Caco-2 (cell line): ENCODE data around the gene WLS. TPM values are rescaled to one million over a fixed set of nuclear protein-coding genes. Genes with fewer than 3 reads are reported as not detected.

Source experiments
- BruUV-seq: library from RNA; stranded (reverse); fragments of 400-500 nt; replicated peaks from 2 replicates; lab custom pipeline; 2021; lab: Mats Ljungman, UMichigan
- CTCF ChIA-PET: fragments of 300-600 bp; sonication (Branson Sonifier 250); formaldehyde crosslinking; loops from one replicate; lab custom pipeline; 2022; ENCODE audit warnings: antibody characterized with exemption; lab: Charles Lee
- POLR2A ChIA-PET: fragments of 300-600 bp; sonication (Branson Sonifier 250); formaldehyde crosslinking; loops from one replicate; lab custom pipeline; 2022; ENCODE audit warnings: antibody characterized with exemption; lab: Charles Lee
- DNase-seq, 2 experiments: peaks; one replicate each; pipeline versions ENCODE4 v3.0.0 to v3.0.0-alpha.2; 2020 to 2022
- H3K27me3 ChIP-seq: replicated peaks from 2 replicates; pipeline ENCODE4 v1.6.0; 2011; ENCODE audit warnings: low read length; ENCODE audit not compliant: control insufficient read depth, insufficient read depth
- H3K36me3 ChIP-seq: 2 replicates; pipeline ENCODE4 v1.5.1; 2011; ENCODE audit warnings: low read length; ENCODE audit not compliant: control insufficient read depth, insufficient read depth
- H3K4me1 ChIP-seq: fragments of 250-450 bp; sonication (Bioruptor Pico); 2 replicates; pipeline ENCODE4 v1.5.1; 2020; ENCODE audit warnings: mild to moderate bottlenecking
- H3K4me3 ChIP-seq: 2 replicates; pipeline ENCODE4 v1.5.1; 2011; ENCODE audit warnings: low read depth, mild to moderate bottlenecking, control low read depth, low read length
- H3K9me3 ChIP-seq: fragments of 250-450 bp; sonication (Bioruptor Pico); 2 replicates; pipeline ENCODE4 v1.5.1; 2020; ENCODE audit warnings: mild to moderate bottlenecking, moderate library complexity
- H3K27ac Mint-ChIP-seq: one replicate; pipeline ENCODE4 v1.8.0; 2022; ENCODE audit warnings: mixed read lengths; ENCODE audit not compliant: unreplicated experiment
- H3K27me3 Mint-ChIP-seq: one replicate; pipeline ENCODE4 v1.8.0; 2022; ENCODE audit warnings: mixed read lengths; ENCODE audit not compliant: insufficient read depth, unreplicated experiment
- H3K36me3 Mint-ChIP-seq: one replicate; pipeline ENCODE4 v1.8.0; 2022; ENCODE audit warnings: mild to moderate bottlenecking, mixed read lengths; ENCODE audit not compliant: insufficient read depth, unreplicated experiment
- H3K4me1 Mint-ChIP-seq: one replicate; pipeline ENCODE4 v1.8.0; 2022; ENCODE audit warnings: low read depth, mixed read lengths; ENCODE audit not compliant: unreplicated experiment
- H3K4me3 Mint-ChIP-seq: one replicate; pipeline ENCODE4 v1.8.0; 2022; ENCODE audit warnings: mild to moderate bottlenecking, moderate library complexity, mixed read lengths; ENCODE audit not compliant: unreplicated experiment
- H3K9me3 Mint-ChIP-seq: one replicate; pipeline ENCODE4 v1.8.0; 2022; ENCODE audit warnings: mixed read lengths; ENCODE audit not compliant: unreplicated experiment
- CTCF ChIP-seq, 2 experiments: fragments of 200-600 bp in 1 of 2; IDR thresholded peaks; 1 replicate in 1 of 2; 2 replicates in 1 of 2; pipeline versions ENCODE4 v1.5.1 to v1.8.0; 2011 to 2022; ENCODE audit warnings: antibody characterized with exemption in 1 of 2, control low read depth in 1 of 2, inconsistent platforms in 1 of 2, low read depth in 1 of 2, low read length in 1 of 2, mild to moderate bottlenecking in 1 of 2, moderate library complexity in 1 of 2; ENCODE audit not compliant: insufficient read depth in 1 of 2, severe bottlenecking in 1 of 2, unreplicated experiment in 1 of 2
- intact Hi-C: fragments of 100-400 bp; cut with micrococcal nuclease; formaldehyde crosslinking; loops from one replicate; pipeline ENCODE4 v1.10.0; 2022; ENCODE audit not compliant: unreplicated experiment
- total RNA-seq: library from RNA; stranded (reverse); gene quantifications from 2 replicates; pipeline ENCODE4 v1.2.3, GENCODE V29; 2022

WLS gene
- total RNA-seq, 1 experiment from 2014 or later: 72.3 TPM

GRCh38 chr1:68128820-68129219 lies 103.5 kb downstream of the WLS start:
- POLR2A ChIA-PET: no interaction called here
- peaks cover 20% of the 10 kb centered on the region for H3K36me3 Mint-ChIP-seq
- no peaks in the 10 kb centered on the region for H3K27me3 Mint-ChIP-seq
- peaks cover 14% of the 10 kb centered on the region for H3K4me1 Mint-ChIP-seq
- no TSS peak for BruUV-seq
- Histone ChIP-seq H3K36me3 (no peaks in the 10 kb centered on the region), H3K4me3 (no peak overlapping the region), H3K27me3 (no peaks in the 10 kb centered on the region), H3K9me3 (no peaks in the 10 kb centered on the region), H3K4me1 (peaks cover 10% of the 10 kb centered on the region)
- intact Hi-C loops: loop anchor here (2.0 to 10.0 kb wide), 2 partner anchors 16 to 66 kb away; no protein-coding TSS in a partner anchor
- no peak for TF ChIP-seq CTCF (IDR thresholded peaks at IDR 0.05; ENCODE audit: insufficient read depth in 1 of 2, low read depth in 1 of 2, low read length in 1 of 2, severe bottlenecking in 1 of 2, unreplicated experiment in 1 of 2)
- DNase-seq: no peak
- no peaks in the 10 kb centered on the region for H3K9me3 Mint-ChIP-seq
- CTCF ChIA-PET: interaction anchor here (1.0 kb wide), 1 partner anchor 192 kb away, joined by 3 read pairs; no protein-coding TSS in a partner anchor
- no peak overlapping the region for H3K27ac Mint-ChIP-seq
- H3K4me3 Mint-ChIP-seq: no peak overlapping the region

GRCh38 chr1:68128157-68128556 lies 104.2 kb downstream of the WLS start:
- Mint-ChIP-seq H3K27me3 (no peaks in the 10 kb centered on the region), H3K4me1 (peaks cover 14% of the 10 kb centered on the region), H3K4me3 (no peak overlapping the region), H3K36me3 (peaks cover 18% of the 10 kb centered on the region), H3K27ac (no peak overlapping the region), H3K9me3 (no peaks in the 10 kb centered on the region)
- BruUV-seq: no TSS peak
- Histone ChIP-seq H3K9me3 (no peaks in the 10 kb centered on the region), H3K4me3 (no peak overlapping the region), H3K4me1 (peaks cover 10% of the 10 kb centered on the region), H3K27me3 (no peaks in the 10 kb centered on the region), H3K36me3 (no peaks in the 10 kb centered on the region)
- no peak for TF ChIP-seq CTCF (IDR thresholded peaks at IDR 0.05; ENCODE audit: insufficient read depth in 1 of 2, low read depth in 1 of 2, low read length in 1 of 2, severe bottlenecking in 1 of 2, unreplicated experiment in 1 of 2)
- DNase-seq: peak in 1 of 2 experiments; percentile 48
- intact Hi-C loops: loop anchor here (2.0 to 10.0 kb wide), 2 partner anchors 17 to 67 kb away; no protein-coding TSS in a partner anchor
- POLR2A ChIA-PET: no interaction called here
- CTCF ChIA-PET: interaction anchor here (1.0 kb wide), 1 partner anchor 193 kb away, joined by 3 read pairs; no protein-coding TSS in a partner anchor

DNA sequence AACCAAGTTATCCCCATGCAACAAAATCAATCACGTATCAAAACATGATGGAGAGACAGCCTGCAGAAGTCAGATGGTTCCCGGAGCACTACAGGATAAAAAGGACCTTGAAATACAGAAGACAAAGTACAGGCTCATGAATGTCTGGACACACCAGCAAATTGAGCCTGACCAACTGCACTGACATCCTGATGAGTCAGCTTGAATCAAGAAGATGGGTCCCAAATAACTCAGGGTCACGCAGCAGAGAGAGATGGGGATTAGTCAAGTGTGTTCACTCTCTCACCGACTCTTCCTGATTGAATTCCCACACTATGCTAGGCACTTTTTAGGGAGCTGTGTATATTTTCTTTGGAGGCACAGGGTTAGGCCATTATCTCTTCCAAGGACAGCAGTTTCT lies 110.8 kb downstream of the WLS start:
- POLR2A ChIA-PET: no interaction called here
- intact Hi-C loops: loop anchor here (5.0 to 10.0 kb wide), 2 partner anchors 73 to 111 kb away; partner anchors contain the start of gene WLS
- H3K27ac Mint-ChIP-seq: no peak overlapping the region

More for the DNA sequence above, 110.8 kb downstream of the WLS start:
- Histone ChIP-seq H3K4me1 (no peaks in the 10 kb centered on the region), H3K9me3 (no peaks in the 10 kb centered on the region), H3K4me3 (no peak overlapping the region), H3K27me3 (no peaks in the 10 kb centered on the region), H3K36me3 (no peaks in the 10 kb centered on the region)
- Mint-ChIP-seq H3K4me3 (no peak overlapping the region), H3K36me3 (no peaks in the 10 kb centered on the region), H3K27me3 (no peaks in the 10 kb centered on the region), H3K9me3 (no peaks in the 10 kb centered on the region), H3K4me1 (no peaks in the 10 kb centered on the region)
- TF ChIP-seq CTCF (IDR thresholded peaks at IDR 0.05; ENCODE audit: insufficient read depth in 1 of 2, low read depth in 1 of 2, low read length in 1 of 2, severe bottlenecking in 1 of 2, unreplicated experiment in 1 of 2): no peak
- CTCF ChIA-PET: no interaction called here
- no peak for DNase-seq
- BruUV-seq: no TSS peak
